GM12801 (cell line): ENCODE measurements around the gene SLC38A10.

ENCODE experiments used
- CTCF ChIP-seq: IDR thresholded peaks from one replicate; pipeline ENCODE4 v1.5.1; 2011; ENCODE audit warnings: control low read depth; ENCODE audit not compliant: insufficient read length; ENCODE audit errors: extremely low read depth

Gene SLC38A10

GRCh38 chr17:81333616-81334368 lies 38.7 kb upstream of the SLC38A10 start:
- no peak for TF ChIP-seq CTCF

GRCh38 chr17:81332914-81333528 lies 37.9 kb upstream of the SLC38A10 start:
- no peak for TF ChIP-seq CTCF

- TF ChIP-seq CTCF = no peak
Observed at GRCh38 chr17:81332118-81332834, 37.2 kb upstream of the SLC38A10 start.

GRCh38 chr17:81331527-81332043 lies 36.5 kb upstream of the SLC38A10 start:
- TF ChIP-seq CTCF = no peak

- TF ChIP-seq CTCF = no peak
Observed at GRCh38 chr17:81330884-81331245, 35.8 kb upstream of the SLC38A10 start.

GRCh38 chr17:81329927-81330883 lies 35.1 kb upstream of the SLC38A10 start:
- TF ChIP-seq CTCF = no peak
